Adrenal gland (tissue), 5 donors: ENCODE measurements around the gene LYPD6B.

Experiments used
- CTCF ChIP-seq, 6 experiments: fragments of 450-650 bp in 4 of 6; fragments of 200-600 bp in 2 of 6; sonication (generic) in 1 of 6; IDR thresholded peaks; 1 replicate in 5 of 6; 2 replicates in 1 of 6; pipeline versions ENCODE4 v1.5.1 to v1.8.0; 2016 to 2021; ENCODE audit warnings: antibody characterized with exemption in 6 of 6, mild to moderate bottlenecking in 2 of 6, moderate library complexity in 1 of 6
- POLR2A ChIP-seq, 2 donors: fragments of 450-650 bp; IDR thresholded peaks; one replicate each; pipeline ENCODE4 v1.6.1; 2017; ENCODE audit warnings: antibody characterized with exemption in 2 of 2, mild to moderate bottlenecking in 2 of 2, moderate library complexity in 1 of 2
- donor health status: DM: no; HTN: no; CAD: no.

- no peak for TF ChIP-seq CTCF (IDR thresholded peaks at IDR 0.05)
- TF ChIP-seq POLR2A (IDR thresholded peaks at IDR 0.05): no peak
These were observed 110.5 kb downstream of the LYPD6B start for GRCh38 chr2:149149007-149149297.
